HUES64 (cell line): ENCODE data around the gene AGR2.

Source experiments
- H3K27ac ChIP-seq: 2 replicates; pipeline ENCODE4 v1.7.0; 2013; ENCODE audit warnings: low read depth, low read length, inconsistent platforms
- H3K27me3 ChIP-seq: 2 replicates; pipeline ENCODE4 v1.6.1; 2013; ENCODE audit warnings: mild to moderate bottlenecking, low read length; ENCODE audit not compliant: insufficient read depth
- H3K36me3 ChIP-seq: 2 replicates; pipeline ENCODE4 v1.6.1; 2013; ENCODE audit warnings: mild to moderate bottlenecking, low read length; ENCODE audit not compliant: insufficient read depth
- H3K4me1 ChIP-seq: 2 replicates; pipeline ENCODE4 v1.6.1; 2013; ENCODE audit warnings: mild to moderate bottlenecking, low read length, moderate library complexity; ENCODE audit not compliant: insufficient read depth
- H3K4me3 ChIP-seq: 2 replicates; pipeline ENCODE4 v1.5.1; 2013; ENCODE audit warnings: mild to moderate bottlenecking, low read length, moderate library complexity
- H3K9ac ChIP-seq: 2 replicates; pipeline ENCODE4 v1.6.1; 2013; ENCODE audit warnings: mild to moderate bottlenecking, low read depth, low read length
- H3K9me3 ChIP-seq: 2 replicates; pipeline ENCODE4 v1.6.1; 2013; ENCODE audit warnings: low read depth, low read length; ENCODE audit not compliant: insufficient read depth
- WGBS: fragments of 150-250, 120-280 bp; methylation state at CpG from one replicate; pipeline ENCODE4 v1.1.7; 2013; ENCODE audit warnings: missing lambda C conversion rate; 5-methylcytosine and 5-hydroxymethylcytosine counted together

The AGR2 gene

GRCh38 chr7:16754856-16755317, 49.9 kb downstream of the AGR2 start:
- H3K27ac ChIP-seq: no peak overlapping the region
- peak overlapping the region; percentile 97 for H3K4me3 ChIP-seq
- H3K36me3 ChIP-seq: no peaks in the 10 kb centered on the region
- peaks cover 13% of the 10 kb centered on the region; the same call in 1 of the 2 replicates for H3K4me1 ChIP-seq
- 51% methylated on average over 6 of the region's 6 CpGs for WGBS
- H3K9ac ChIP-seq: peak overlapping the region; percentile 79
- no peaks in the 10 kb centered on the region for H3K9me3 ChIP-seq
- peaks cover 18% of the 10 kb centered on the region for H3K27me3 ChIP-seq

- WGBS: 2% methylated on average over 58 of the region's 58 CpGs
- H3K27ac ChIP-seq: peak overlapping the region; percentile 53; the same call in 1 of the 2 replicates
These were observed 50.6 kb downstream of the AGR2 start for GRCh38 chr7:16753932-16754855.

GRCh38 chr7:16753102-16753931, 51.5 kb downstream of the AGR2 start, which contains the start of gene TSPAN13:
TSS of gene TSPAN13 (plus strand) at chr7:16753755. CDS start at chr7:16753968, 213 bp downstream.
- H3K4me3 ChIP-seq: peak within 1 kb of the TSS; percentile 97
- no peaks in the 10 kb centered on the region for H3K36me3 ChIP-seq
- WGBS: under 1% methylated on average over 47 of the region's 48 CpGs
- peak within 1 kb of the TSS; percentile 79 for H3K9ac ChIP-seq
- H3K9me3 ChIP-seq: no peaks in the 10 kb centered on the region
- H3K27me3 ChIP-seq: peaks cover 18% of the 10 kb centered on the region
- H3K4me1 ChIP-seq: peaks cover 13% of the 10 kb centered on the region; the same call in 1 of the 2 replicates
- H3K27ac ChIP-seq: peak within 1 kb of the TSS; percentile 53; the same call in 1 of the 2 replicates

More at GRCh38 chr7:16753932-16754855, 50.6 kb downstream of the AGR2 start:
- Histone ChIP-seq H3K9ac (peak overlapping the region; percentile 79), H3K9me3 (no peaks in the 10 kb centered on the region), H3K36me3 (no peaks in the 10 kb centered on the region), H3K4me1 (peaks cover 13% of the 10 kb centered on the region; the same call in 1 of the 2 replicates), H3K27me3 (peaks cover 18% of the 10 kb centered on the region), H3K4me3 (peak overlapping the region; percentile 97)

- Histone ChIP-seq H3K4me3 (no peak overlapping the region), H3K9ac (no peak overlapping the region), H3K36me3 (no peaks in the 10 kb centered on the region), H3K4me1 (peaks cover 13% of the 10 kb centered on the region), H3K27ac (no peak overlapping the region), H3K27me3 (no peaks in the 10 kb centered on the region), H3K9me3 (no peaks in the 10 kb centered on the region)
- 93% methylated on average over 1 of the region's 1 CpG for WGBS
These were observed 57.7 kb downstream of the AGR2 start for GRCh38 chr7:16747102-16747501.

GRCh38 chr7:16745645-16746044, 59.2 kb downstream of the AGR2 start:
- no peak overlapping the region for H3K4me3 ChIP-seq
- no peaks in the 10 kb centered on the region for H3K27me3 ChIP-seq
- no peak overlapping the region for H3K9ac ChIP-seq
- H3K27ac ChIP-seq: peak overlapping the region; percentile 51; the same call in 1 of the 2 replicates
- H3K9me3 ChIP-seq: no peaks in the 10 kb centered on the region
- H3K4me1 ChIP-seq: peaks cover 13% of the 10 kb centered on the region
- WGBS: 20% methylated on average over 1 of the region's 2 CpGs
- H3K36me3 ChIP-seq: no peaks in the 10 kb centered on the region

GRCh38 chr7:16744518-16745250, 60.1 kb downstream of the AGR2 start:
- WGBS: 87% methylated on average over 6 of the region's 6 CpGs
- Histone ChIP-seq H3K9ac (no peak overlapping the region), H3K4me3 (no peak overlapping the region), H3K27ac (peak overlapping the region; percentile 51), H3K27me3 (no peaks in the 10 kb centered on the region), H3K9me3 (no peaks in the 10 kb centered on the region), H3K36me3 (no peaks in the 10 kb centered on the region), H3K4me1 (peaks cover 13% of the 10 kb centered on the region)

GRCh38 chr7:16743236-16743635, 61.6 kb downstream of the AGR2 start:
- H3K9me3 ChIP-seq: no peaks in the 10 kb centered on the region
- no peaks in the 10 kb centered on the region for H3K27me3 ChIP-seq
- no peaks in the 10 kb centered on the region for H3K36me3 ChIP-seq
- peaks cover 13% of the 10 kb centered on the region for H3K4me1 ChIP-seq
- H3K27ac ChIP-seq: no peak overlapping the region
- no peak overlapping the region for H3K9ac ChIP-seq
- 83% methylated on average over 3 of the region's 4 CpGs for WGBS
- H3K4me3 ChIP-seq: no peak overlapping the region

GRCh38 chr7:16742547-16742946, 62.3 kb downstream of the AGR2 start:
- Histone ChIP-seq H3K4me3 (no peak overlapping the region), H3K36me3 (no peaks in the 10 kb centered on the region), H3K4me1 (peaks cover 13% of the 10 kb centered on the region), H3K9me3 (no peaks in the 10 kb centered on the region), H3K27ac (no peak overlapping the region), H3K9ac (no peak overlapping the region), H3K27me3 (no peaks in the 10 kb centered on the region)
- 98% methylated on average over 3 of the region's 3 CpGs for WGBS
